K562 (cell line): ENCODE results near the gene BIK. TPM values are rescaled to one million over a fixed set of nuclear protein-coding genes. Genes with fewer than 3 reads are reported as not detected.

ENCODE experiments used
- ARID4B ChIP-seq: sonication (generic); formaldehyde crosslinking; IDR thresholded peaks from 2 replicates; pipeline ENCODE4 v1.8.0; 2022; ENCODE audit warnings: mild to moderate bottlenecking, missing genetic modification reagents
- BHLHE40 ChIP-seq: IDR thresholded peaks from 2 replicates; pipeline ENCODE4 v1.6.1; 2011; ENCODE audit warnings: low read length, improper control_type of control experiment
- CGGBP1 ChIP-seq: fragments of 250-450 bp; sonication (Bioruptor Pico); IDR thresholded peaks from 2 replicates; pipeline ENCODE4 v1.9.0; 2021; ENCODE audit warnings: mild to moderate bottlenecking
- CREB1 ChIP-seq, 2 experiments: sonication (generic) in 1 of 2; formaldehyde crosslinking in 1 of 2; IDR thresholded peaks; 2 replicates each; pipeline versions ENCODE4 v1.6.1 to v1.8.0; 2012 to 2022; ENCODE audit warnings: inconsistent platforms in 1 of 2, mild to moderate bottlenecking in 1 of 2, missing genetic modification reagents in 1 of 2, moderate library complexity in 1 of 2
- CXXC5 ChIP-seq: fragments of 250-450 bp; sonication (Bioruptor Pico); IDR thresholded peaks from 2 replicates; pipeline ENCODE4 v1.8.0; 2022; ENCODE audit warnings: inconsistent platforms, mild to moderate bottlenecking, moderate library complexity
- EP300 ChIP-seq: IDR thresholded peaks from 2 replicates; pipeline ENCODE4 v1.6.1; 2012; ENCODE audit warnings: low read length, improper control_type of control experiment
- GABPA ChIP-seq: fragments of 200-800 bp; sonication (Bioruptor generic); conservative IDR thresholded peaks from 2 replicates; pipeline ENCODE4 v1.6.1; 2016; ENCODE audit warnings: low read depth, missing genetic modification characterization, missing compliant biosample characterization
- HCFC1 ChIP-seq: IDR thresholded peaks from 2 replicates; pipeline ENCODE4 v1.6.1; 2012; ENCODE audit warnings: low read depth, low read length, improper control_type of control experiment
- HNRNPLL ChIP-seq: fragments of 200-400 bp; formaldehyde crosslinking; IDR thresholded peaks from 2 replicates; pipeline ENCODE4 v1.6.1; 2017; ENCODE audit warnings: low read length, low read depth, mild to moderate bottlenecking; ENCODE audit not compliant: poor library complexity, severe bottlenecking
- ILK ChIP-seq: fragments of 450-650 bp; IDR thresholded peaks from 2 replicates; pipeline ENCODE4 v1.6.1; 2016; ENCODE audit warnings: missing genetic modification characterization, low read depth, mild to moderate bottlenecking, missing compliant biosample characterization, moderate library complexity, borderline replicate concordance
- MYC ChIP-seq, 2 experiments: fragments of 250-450 bp in 1 of 2; sonication (Bioruptor Pico) in 1 of 2; IDR thresholded peaks; 2 replicates each; pipeline versions ENCODE4 v1.5.1 to v1.6.1; 2012 to 2021; ENCODE audit warnings: low read depth in 2 of 2, borderline replicate concordance in 1 of 2, improper control_type of control experiment in 1 of 2, low read length in 1 of 2, mild to moderate bottlenecking in 1 of 2, moderate library complexity in 1 of 2
- NRF1 ChIP-seq, 2 experiments: fragments of 450-650 bp; IDR thresholded peaks in 1 of 2; conservative IDR thresholded peaks in 1 of 2; 2 replicates each; pipeline ENCODE4 v1.6.1; 2014; ENCODE audit warnings: mild to moderate bottlenecking in 2 of 2
- PHF20 ChIP-seq: fragments of 450-650 bp; IDR thresholded peaks from 2 replicates; pipeline ENCODE4 v1.6.1; 2018; ENCODE audit not compliant: partially characterized antibody
- RBM22 ChIP-seq: fragments of 200-400 bp; formaldehyde crosslinking; IDR thresholded peaks from 2 replicates; pipeline ENCODE4 v1.6.1; 2018; ENCODE audit warnings: low read length, low read depth; ENCODE audit not compliant: poor library complexity, severe bottlenecking
- SAP30 ChIP-seq: fragments of 200-600 bp; sonication (generic); IDR thresholded peaks from 2 replicates; pipeline ENCODE4 v1.6.1; 2012; ENCODE audit warnings: borderline replicate concordance, low read depth, mild to moderate bottlenecking, moderate library complexity, low read length, control low read depth, inconsistent platforms; ENCODE audit not compliant: insufficient read depth, poor library complexity, severe bottlenecking
- SMAD3 ChIP-seq: fragments of 450-650 bp; formaldehyde crosslinking; conservative IDR thresholded peaks from 2 replicates; pipeline ENCODE4 v1.4.0; 2020; ENCODE audit warnings: mild to moderate bottlenecking
- TGIF2 ChIP-seq: sonication (generic); formaldehyde crosslinking; IDR thresholded peaks from 2 replicates; pipeline ENCODE4 v1.8.1; 2022; ENCODE audit warnings: mild to moderate bottlenecking, missing genetic modification reagents, moderate library complexity
- VEZF1 ChIP-seq: fragments of 200-800 bp; sonication (Bioruptor generic); IDR thresholded peaks from 2 replicates; pipeline ENCODE4 v1.6.1; 2017; ENCODE audit warnings: missing genetic modification characterization, missing compliant biosample characterization
- ZC3H11A ChIP-seq: IDR thresholded peaks from 2 replicates; pipeline ENCODE4 v1.6.1; 2012; ENCODE audit warnings: low read depth, low read length, improper control_type of control experiment
- ZEB2 ChIP-seq: fragments of 450-650 bp; IDR thresholded peaks from 2 replicates; pipeline ENCODE4 v1.6.1; 2016
- ZNF384 ChIP-seq: IDR thresholded peaks from 2 replicates; pipeline ENCODE4 v1.6.1; 2012; ENCODE audit warnings: low read depth, low read length, improper control_type of control experiment
- polyA plus RNA-seq, 8 experiments: library from polyadenylated mRNA; depleted of rRNA in 4 of 8; stranded (reverse) in 5 of 8; unstranded in 3 of 8; fragments of >200 nt; fragmentation: Nextera tagmentation in 2 of 8; fragmentation: Illumina TruSeq in 1 of 8; extraction: Ambion mirVana in 2 of 8; extraction: Trizol in 1 of 8; gene quantifications; 2 replicates each; pipeline versions ENCODE4 v1.2.1 to v1.2.3, GENCODE V29; 2011 to 2014; ENCODE audit warnings: inconsistent platforms in 1 of 8, missing spikeins in 1 of 8
- total RNA-seq, 7 experiments: library from RNA; depleted of rRNA in 6 of 7; stranded (reverse); fragments of >200 nt in 6 of 7; fragmentation: Illumina TruSeq in 2 of 7; extraction: Trizol in 2 of 7; gene quantifications; 2 replicates each; pipeline versions ENCODE4 v1.2.1 to v1.2.3, GENCODE V29; 2011 to 2021; ENCODE audit warnings: low replicate concordance in 1 of 7

The BIK gene
- total and polyA plus RNA-seq, 9 of the 15 experiments (the other 6 are each of a cell fraction or from before 2014, with no cell fraction given): 0.08 to 0.23 (median 0.18) TPM; not detected in 4

- TF ChIP-seq CXXC5 (CRISPR knock-in tag) (peak; percentile 89), CREB1 (IDR thresholded peaks at IDR 0.05) (no peak), CREB1 (CRISPR knock-in tag; IDR thresholded peaks at IDR 0.05) (peak; percentile 60), MYC (IDR thresholded peaks at IDR 0.05; ENCODE audit: low read depth, low read length) (peak; percentile 37), MYC (CRISPR knock-in tag; IDR thresholded peaks at IDR 0.05; ENCODE audit: borderline replicate concordance, low read depth) (no peak), TGIF2 (CRISPR knock-in tag) (no peak), SMAD3 (no peak), EP300 (0 out of 2 replicates have a peak, but pooled peaks have one; percentile 9), ZC3H11A (no peak), NRF1 (conservative IDR thresholded peaks at IDR 0.05 in 1 of 2, IDR thresholded peaks at IDR 0.05 in 1 of 2) (peak; percentile 84 to 87), ILK (tag) (no peak), SAP30 (peak; percentile 62), PHF20 (peak; percentile 33), ARID4B (CRISPR knock-in tag) (peak; percentile 82), CGGBP1 (CRISPR knock-in tag) (no peak), BHLHE40 (0 out of 2 replicates have a peak, but pooled peaks have one; percentile 8), RBM22 (peak; percentile 89), HCFC1 (peak; percentile 78), ZEB2 (no peak), VEZF1 (CRISPR knock-in tag) (peak; percentile 82), GABPA (peak; percentile 98), HNRNPLL (peak; percentile 42), ZNF384 (no peak)
Observed at GRCh38 chr22:43088984-43089717, 21.4 kb upstream of the BIK start, which contains the start of gene TTLL1 (continued).
